Measurements from ENCODE around the gene FBXW11.

GRCh38 chr5:171999100-171999499, 7.3 kb downstream of the FBXW11 start:
- TF ChIP-seq POLR2AphosphoS5 (IDR thresholded peaks at IDR 0.05) (no peak), CTCF (IDR thresholded peaks at IDR 0.05) (no peak)
